ENCODE measurements around the gene PRMT7. TPM values are rescaled to one million over a fixed set of nuclear protein-coding genes. Genes with fewer than 3 reads are reported as not detected.

PRMT7 gene
- total RNA-seq, 2 donors from 2014 or later = 55.2 to 59.4 TPM

DNA sequence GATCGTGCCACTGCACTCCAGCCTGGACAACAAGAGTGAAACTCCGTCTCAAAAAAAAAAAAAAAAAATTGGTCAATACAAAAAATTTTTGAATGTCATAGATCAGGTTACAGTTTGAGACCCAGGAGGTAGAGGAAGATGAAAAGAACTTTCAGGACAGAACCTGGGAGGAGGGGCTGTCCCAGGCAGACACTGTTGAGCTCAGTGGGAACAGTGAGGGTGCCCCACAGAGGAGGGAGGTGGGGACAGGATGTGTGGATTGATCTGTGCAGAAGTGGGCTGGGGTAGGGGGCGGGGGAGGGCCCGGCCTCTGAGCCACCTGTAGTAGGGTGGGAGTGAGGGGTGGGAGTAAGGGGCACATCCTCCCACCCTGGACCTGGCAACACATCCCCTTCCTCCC, 58.3 kb downstream of the PRMT7 start:
- peak overlapping the region; percentile 59 for H3K27ac Mint-ChIP-seq
- DNase-seq (no peak), ATAC-seq (no peak)
- H3K4me3 Mint-ChIP-seq = no peak overlapping the region
- peaks cover 41% of the 10 kb centered on the region for H3K4me1 Mint-ChIP-seq
- peaks cover 19% of the 10 kb centered on the region for H3K27me3 Mint-ChIP-seq
- H3K9me3 ChIP-seq (ENCODE audit: control insufficient read depth, low read length, poor library complexity, severe bottlenecking) = no peaks in the 10 kb centered on the region
- no peaks in the 10 kb centered on the region for H3K36me3 Mint-ChIP-seq (ENCODE audit: low read depth)

DNA sequence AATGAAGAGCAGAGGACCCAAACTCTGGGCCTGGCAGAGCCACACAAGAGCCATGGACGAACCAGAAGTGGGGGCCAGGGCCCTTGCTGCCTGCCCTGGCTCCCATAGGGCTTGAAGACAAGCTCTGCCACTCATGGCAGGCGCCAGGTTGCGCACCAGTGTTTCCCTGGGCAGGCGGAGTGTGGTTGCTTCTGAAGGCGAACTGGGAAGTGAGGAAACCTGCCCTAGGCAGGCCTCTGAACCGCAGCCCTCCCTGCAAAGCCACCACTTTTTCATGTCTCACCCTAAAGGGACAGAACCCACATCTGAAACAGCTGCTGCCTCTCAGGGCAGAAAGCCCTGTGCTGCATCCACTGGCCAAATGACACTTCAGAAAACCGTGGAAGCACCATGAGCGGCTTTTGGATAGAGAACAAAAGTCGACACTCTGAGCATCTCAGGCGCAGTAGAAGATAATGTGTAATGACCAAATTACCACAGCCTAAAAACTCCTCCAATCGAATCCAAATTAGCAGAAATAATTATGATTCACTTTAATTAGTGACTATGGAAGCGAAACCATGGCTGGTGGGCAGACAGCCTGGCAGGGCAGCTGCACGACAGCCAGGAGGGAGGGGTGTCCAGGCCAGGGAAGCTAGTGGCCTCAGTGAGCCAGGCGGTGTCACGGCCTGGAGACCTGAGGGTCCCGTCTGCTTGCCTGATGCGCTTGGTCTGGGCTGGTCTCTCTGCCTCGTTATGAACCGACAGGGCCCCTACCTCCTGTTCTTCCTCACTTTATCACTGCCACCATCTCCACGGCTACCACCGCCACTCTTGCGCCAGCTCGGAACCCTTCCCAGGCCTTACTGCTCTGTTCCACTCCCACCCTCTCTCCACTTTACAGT, 59.1 kb downstream of the PRMT7 start:
- H3K27ac Mint-ChIP-seq = no peak overlapping the region
- H3K4me3 Mint-ChIP-seq = peak overlapping the region; percentile 33
- peaks cover 36% of the 10 kb centered on the region for H3K4me1 Mint-ChIP-seq
- H3K27me3 Mint-ChIP-seq = peaks cover 19% of the 10 kb centered on the region
- peak; percentile 62 for ATAC-seq
- no peaks in the 10 kb centered on the region for H3K9me3 ChIP-seq (ENCODE audit: control insufficient read depth, low read length, poor library complexity, severe bottlenecking)
- H3K36me3 Mint-ChIP-seq (ENCODE audit: low read depth) = no peaks in the 10 kb centered on the region
- DNase-seq = no peak

DNA sequence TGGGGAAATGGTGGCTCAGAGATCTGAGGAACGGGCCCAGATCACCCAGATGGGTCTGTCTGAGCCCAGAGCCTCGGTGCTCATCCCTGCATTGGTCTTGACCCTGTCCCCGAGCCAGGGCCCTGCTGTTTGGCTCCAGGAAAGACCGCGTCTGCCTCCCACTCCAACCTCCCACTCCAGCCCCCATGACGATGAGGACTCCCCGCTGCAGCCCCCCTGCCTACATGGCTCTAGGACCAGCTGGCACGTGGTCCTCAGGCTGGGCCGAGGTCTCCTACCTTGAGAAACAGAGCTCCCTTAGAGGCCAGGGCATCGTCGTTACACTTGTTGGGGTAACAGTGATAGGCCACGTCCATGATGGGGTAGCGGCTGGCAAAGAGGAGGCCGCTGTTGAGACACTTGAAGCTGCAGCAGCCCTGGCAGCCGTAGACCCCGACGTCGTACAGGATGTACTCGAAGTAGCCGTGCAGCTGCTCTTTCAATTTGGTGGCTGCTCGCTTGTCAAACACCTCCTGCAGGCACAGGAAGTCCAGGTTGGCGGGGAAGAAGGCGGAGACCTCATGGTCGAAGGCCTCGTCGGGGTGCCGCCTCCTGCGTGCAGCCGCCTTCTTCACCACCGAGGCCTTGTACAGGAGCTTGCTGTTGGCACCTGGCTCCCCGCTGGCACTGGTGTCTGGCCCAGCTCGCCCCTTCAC, 59.9 kb downstream of the PRMT7 start:
- no peak for DNase-seq
- Mint-ChIP-seq H3K4me3 (no peak overlapping the region), H3K27ac (no peak overlapping the region), H3K36me3 (ENCODE audit: low read depth) (no peaks in the 10 kb centered on the region), H3K4me1 (peaks cover 33% of the 10 kb centered on the region), H3K27me3 (peaks cover 19% of the 10 kb centered on the region)
- no peak for ATAC-seq
- no peaks in the 10 kb centered on the region for H3K9me3 ChIP-seq (ENCODE audit: control insufficient read depth, low read length, poor library complexity, severe bottlenecking)

DNA sequence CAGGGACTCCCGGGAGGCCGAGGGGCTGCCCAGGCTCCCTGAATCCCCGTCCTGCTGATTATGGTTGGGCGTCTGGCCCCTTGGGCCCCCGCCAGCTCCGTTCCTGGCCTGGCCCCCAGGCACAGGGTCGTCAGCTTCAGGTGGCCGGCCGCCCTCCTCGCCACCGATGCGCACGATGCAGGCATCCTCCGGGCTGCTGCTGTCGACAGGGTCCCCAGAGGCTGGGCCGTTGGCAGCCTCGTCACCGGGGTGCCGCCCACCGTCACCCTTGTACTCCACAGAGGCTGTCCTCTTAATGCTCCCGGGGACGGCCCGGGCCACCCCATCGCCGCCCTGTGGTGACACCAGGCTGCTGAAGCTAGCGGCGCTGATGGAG, 60.4 kb downstream of the PRMT7 start:
- H3K4me3 Mint-ChIP-seq = no peak overlapping the region
- no peak overlapping the region for H3K27ac Mint-ChIP-seq

DNA sequence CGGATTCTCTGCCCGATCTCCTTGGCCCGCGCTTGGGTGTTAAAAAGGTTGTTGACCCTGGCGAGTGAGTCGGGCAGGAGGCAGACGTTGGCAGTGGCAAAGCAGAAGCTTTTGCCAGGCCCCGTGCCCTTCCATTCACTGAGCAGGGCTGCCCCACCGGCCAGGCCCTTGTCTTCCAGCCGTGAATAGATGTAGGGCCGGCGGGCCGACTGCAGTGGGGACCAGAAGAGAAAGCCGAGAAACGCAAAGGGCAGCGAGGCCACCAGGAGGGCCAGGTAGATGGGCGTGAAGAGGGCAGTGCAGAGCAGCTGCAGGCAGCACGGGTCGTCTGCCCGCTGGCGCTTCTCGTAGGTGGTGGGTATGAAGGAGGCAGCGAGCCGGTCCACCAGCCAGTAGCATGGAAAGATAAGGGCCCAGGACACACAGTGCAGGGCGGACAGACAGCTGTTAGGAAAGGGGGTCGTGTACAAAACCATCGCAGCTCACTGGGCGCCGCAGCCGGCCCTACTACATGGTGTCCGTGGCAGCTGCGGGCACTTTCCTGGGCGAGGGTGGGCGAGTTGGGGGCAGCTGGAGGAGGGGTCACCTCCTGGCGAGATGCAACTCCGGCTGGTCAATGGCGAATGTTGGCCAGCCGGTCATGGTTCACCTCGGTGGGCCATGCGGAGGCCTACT, 61.0 kb downstream of the PRMT7 start:
- no peak overlapping the region for H3K4me3 Mint-ChIP-seq
- ATAC-seq (no peak), DNase-seq (no peak)
- H3K9me3 ChIP-seq (ENCODE audit: control insufficient read depth, low read length, poor library complexity, severe bottlenecking) = no peaks in the 10 kb centered on the region
- H3K27me3 Mint-ChIP-seq = peaks cover 10% of the 10 kb centered on the region
- no peak overlapping the region for H3K27ac Mint-ChIP-seq
- H3K4me1 Mint-ChIP-seq = peaks cover 33% of the 10 kb centered on the region
- H3K36me3 Mint-ChIP-seq (ENCODE audit: low read depth) = no peaks in the 10 kb centered on the region

More for the DNA sequence above, 60.4 kb downstream of the PRMT7 start:
- DNase-seq (no peak), ATAC-seq (no peak)
- H3K9me3 ChIP-seq (ENCODE audit: control insufficient read depth, low read length, poor library complexity, severe bottlenecking) = no peaks in the 10 kb centered on the region
- Mint-ChIP-seq H3K4me1 (peaks cover 33% of the 10 kb centered on the region), H3K36me3 (ENCODE audit: low read depth) (no peaks in the 10 kb centered on the region), H3K27me3 (peaks cover 14% of the 10 kb centered on the region)

DNA sequence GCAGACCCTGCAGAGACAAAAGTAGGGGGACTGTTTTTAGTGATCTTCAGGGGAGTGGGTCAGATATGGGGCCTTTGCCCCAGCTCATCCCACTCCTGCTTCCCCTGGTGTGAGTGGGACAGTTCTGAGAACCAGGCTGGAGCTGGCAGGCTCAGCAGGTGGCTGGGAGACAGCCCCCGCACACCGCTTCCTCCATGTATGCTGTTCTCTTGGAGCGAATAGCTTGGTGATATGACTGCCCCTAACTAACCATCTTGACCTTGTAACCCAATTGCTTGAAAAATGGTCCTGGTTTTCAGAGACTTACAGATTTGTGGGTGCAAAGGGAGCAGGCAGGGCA, 61.5 kb downstream of the PRMT7 start:
- peaks cover 6% of the 10 kb centered on the region for H3K27me3 Mint-ChIP-seq
- DNase-seq (no peak), ATAC-seq (no peak)
- H3K4me3 Mint-ChIP-seq = no peak overlapping the region
- no peaks in the 10 kb centered on the region for H3K9me3 ChIP-seq (ENCODE audit: control insufficient read depth, low read length, poor library complexity, severe bottlenecking)
- H3K36me3 Mint-ChIP-seq (ENCODE audit: low read depth) = no peaks in the 10 kb centered on the region
- no peak overlapping the region for H3K27ac Mint-ChIP-seq
- H3K4me1 Mint-ChIP-seq = peaks cover 33% of the 10 kb centered on the region

DNA sequence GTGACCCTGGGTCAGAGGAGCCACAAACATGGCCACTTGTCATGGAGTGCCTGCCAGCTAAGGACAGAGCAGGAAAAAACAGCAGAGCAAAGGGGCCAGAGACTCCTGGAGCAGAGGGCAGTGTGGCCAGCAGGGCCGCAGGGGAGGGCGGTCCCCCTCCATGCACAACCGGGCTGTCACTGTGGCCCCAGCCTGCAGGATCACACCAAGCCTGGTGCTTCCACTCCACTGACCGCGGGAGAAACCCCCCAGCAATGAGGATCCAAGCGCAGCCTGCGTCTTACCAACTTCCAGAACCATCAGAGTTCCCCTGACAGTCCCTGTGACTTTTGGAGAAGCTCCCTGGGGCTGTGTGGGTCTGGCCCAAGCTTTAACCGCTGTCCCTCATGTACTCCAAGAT, 62.0 kb downstream of the PRMT7 start:
- H3K4me1 Mint-ChIP-seq = peaks cover 33% of the 10 kb centered on the region
- H3K36me3 Mint-ChIP-seq (ENCODE audit: low read depth) = no peaks in the 10 kb centered on the region
- H3K27me3 Mint-ChIP-seq = peaks cover 2% of the 10 kb centered on the region
- no peak for DNase-seq
- no peak overlapping the region for H3K27ac Mint-ChIP-seq
- no peak for ATAC-seq
- no peaks in the 10 kb centered on the region for H3K9me3 ChIP-seq (ENCODE audit: control insufficient read depth, low read length, poor library complexity, severe bottlenecking)
- H3K4me3 Mint-ChIP-seq = no peak overlapping the region

DNA sequence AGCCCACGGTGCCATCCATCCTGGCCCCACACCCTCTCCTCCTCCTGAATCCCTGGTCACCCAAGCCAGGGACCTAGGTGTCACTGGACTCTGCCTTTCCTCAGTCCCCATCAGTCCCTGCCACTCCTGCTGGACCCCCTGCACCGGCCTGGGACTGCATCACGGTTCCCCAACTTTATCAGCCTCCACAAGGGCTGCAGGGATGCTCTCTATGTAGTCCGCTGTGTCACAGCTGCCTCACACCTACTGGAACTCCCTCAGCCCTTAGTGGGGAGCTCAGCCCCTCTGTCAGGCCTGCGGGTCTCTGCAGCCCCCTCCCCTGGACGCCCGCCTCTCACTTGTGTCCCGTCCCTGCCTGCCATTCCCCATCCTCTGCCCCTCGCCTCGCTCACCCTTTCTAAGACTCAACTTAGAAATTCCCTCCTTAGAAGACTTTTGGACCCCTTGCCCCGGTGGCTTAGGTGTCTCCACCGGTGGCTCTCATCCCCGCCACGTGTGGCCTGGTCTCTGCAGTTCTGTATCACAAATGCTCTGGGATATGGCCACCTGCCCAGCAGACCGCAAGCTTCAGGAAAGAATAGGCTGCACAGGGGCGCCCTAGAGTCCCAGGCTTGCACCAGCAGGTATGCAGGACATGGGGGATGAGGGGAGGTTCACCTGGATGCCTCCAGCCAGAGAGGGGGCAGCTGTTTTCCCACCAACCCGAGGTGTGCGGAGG, 62.9 kb downstream of the PRMT7 start:
- no peaks in the 10 kb centered on the region for H3K9me3 ChIP-seq (ENCODE audit: control insufficient read depth, low read length, poor library complexity, severe bottlenecking)
- Mint-ChIP-seq H3K4me3 (no peak overlapping the region), H3K36me3 (ENCODE audit: low read depth) (no peaks in the 10 kb centered on the region), H3K27ac (peak overlapping the region; percentile 75), H3K27me3 (no peaks in the 10 kb centered on the region), H3K4me1 (peaks cover 24% of the 10 kb centered on the region)
- peak in 1 of 3 donors; percentile 9 for DNase-seq
- no peak for ATAC-seq

DNA sequence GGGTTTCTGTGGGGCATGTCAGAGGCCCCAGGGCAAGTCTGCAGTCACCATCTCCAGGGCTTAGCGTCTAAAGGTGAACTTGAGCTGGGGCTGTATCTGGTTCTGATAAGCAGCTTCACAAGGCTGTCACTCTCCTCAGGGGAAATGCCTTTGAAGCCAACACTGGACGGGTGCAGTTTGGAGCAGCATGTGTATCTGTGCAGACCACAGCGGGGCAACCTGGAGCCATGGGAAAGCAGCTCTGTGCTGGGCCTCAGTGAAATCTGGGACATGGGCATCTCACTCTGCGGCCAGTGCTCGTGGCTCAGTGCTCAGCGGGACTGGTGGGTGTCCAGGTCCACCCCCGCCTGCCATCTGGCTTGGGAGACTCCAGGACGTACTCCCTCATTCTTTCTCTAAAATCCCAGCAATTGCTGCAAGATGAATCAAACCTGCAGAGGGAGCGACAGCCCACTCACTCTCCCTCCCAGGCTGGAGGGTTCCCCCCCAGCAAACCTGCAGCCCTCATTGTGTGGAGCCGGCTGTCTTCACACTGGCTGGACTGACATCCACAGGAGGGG, 63.5 kb downstream of the PRMT7 start:
- Mint-ChIP-seq H3K27ac (peak overlapping the region; percentile 75), H3K27me3 (no peaks in the 10 kb centered on the region), H3K36me3 (ENCODE audit: low read depth) (no peaks in the 10 kb centered on the region), H3K4me3 (no peak overlapping the region), H3K4me1 (peaks cover 17% of the 10 kb centered on the region)
- no peak for ATAC-seq
- DNase-seq = no peak
- H3K9me3 ChIP-seq (ENCODE audit: control insufficient read depth, low read length, poor library complexity, severe bottlenecking) = no peaks in the 10 kb centered on the region

DNA sequence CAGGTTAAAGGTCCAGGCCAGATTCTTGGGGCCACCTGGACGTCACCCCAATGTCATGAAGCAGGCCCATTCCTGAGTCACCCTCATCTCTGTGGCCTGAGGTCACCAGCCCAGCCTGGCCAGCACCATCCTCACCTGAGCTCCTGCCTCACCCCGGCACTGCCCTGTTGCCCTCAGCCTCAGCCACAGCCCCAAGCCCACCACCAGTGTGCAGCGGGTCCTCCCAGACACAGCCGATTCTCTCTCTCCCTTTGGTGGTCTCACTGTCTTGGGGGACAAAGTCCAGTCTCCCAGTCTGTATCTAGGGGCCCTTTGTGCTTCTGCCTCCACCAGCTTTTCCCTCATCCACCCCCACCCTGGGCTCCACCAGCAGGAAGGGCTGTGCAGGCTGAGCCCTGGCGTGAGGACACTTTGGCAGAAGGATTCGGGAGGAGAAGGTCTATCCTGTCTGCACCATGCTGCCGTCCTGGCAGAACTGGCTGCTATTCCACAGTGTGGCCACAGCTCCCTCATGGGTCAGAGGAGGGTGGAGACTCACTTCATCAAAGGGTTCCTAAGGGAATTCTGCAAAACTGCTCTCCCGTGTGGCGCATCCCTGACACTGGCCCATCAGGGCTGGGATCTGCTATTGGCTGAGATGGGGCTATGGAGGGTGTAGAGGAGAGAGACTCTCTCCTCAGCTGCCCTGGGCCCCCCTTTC, 64.3 kb downstream of the PRMT7 start:
- H3K27me3 Mint-ChIP-seq = no peaks in the 10 kb centered on the region
- no peak overlapping the region for H3K4me3 Mint-ChIP-seq
- peaks cover 13% of the 10 kb centered on the region for H3K4me1 Mint-ChIP-seq
- ATAC-seq (no peak), DNase-seq (no peak)
- no peaks in the 10 kb centered on the region for H3K9me3 ChIP-seq (ENCODE audit: control insufficient read depth, low read length, poor library complexity, severe bottlenecking)
- H3K27ac Mint-ChIP-seq = no peak overlapping the region
- H3K36me3 Mint-ChIP-seq (ENCODE audit: low read depth) = no peaks in the 10 kb centered on the region

DNA sequence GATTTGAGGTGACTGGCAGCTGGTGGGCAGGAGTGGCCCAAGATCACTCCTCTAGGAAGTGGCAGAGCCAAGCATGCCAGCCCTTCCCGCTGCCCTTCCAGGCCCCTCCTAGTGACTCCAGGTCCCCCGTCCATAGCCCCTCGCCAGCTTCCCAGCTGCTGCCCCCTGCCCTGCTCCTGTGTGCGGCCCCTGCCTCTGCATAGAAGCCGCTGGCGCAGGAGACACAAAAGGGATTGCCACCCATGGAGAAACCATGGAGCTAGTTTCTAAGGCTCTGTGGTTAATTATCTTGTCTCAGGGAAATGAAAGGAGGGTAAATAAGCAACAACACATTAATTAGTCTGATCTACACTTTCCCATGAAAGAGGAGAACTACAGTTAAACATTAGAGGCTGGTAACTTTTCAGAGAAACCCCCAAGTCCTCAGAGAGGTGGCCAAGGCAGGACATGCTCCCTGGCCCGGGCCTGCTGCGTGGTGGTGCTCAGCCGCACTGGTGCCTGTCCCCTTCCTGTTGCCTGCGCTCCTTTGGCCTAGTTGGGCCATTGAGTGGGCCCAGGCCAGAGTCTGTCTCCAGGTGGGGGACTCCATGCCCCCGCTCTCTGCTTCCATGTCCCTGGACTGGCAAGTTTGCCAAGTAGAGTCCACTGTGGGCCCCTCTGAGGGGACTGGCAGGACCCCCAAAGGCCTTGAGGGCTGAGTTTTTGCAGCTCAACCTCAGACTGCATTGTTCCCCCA, 65.2 kb downstream of the PRMT7 start:
- Mint-ChIP-seq H3K27me3 (no peaks in the 10 kb centered on the region), H3K4me3 (no peak overlapping the region), H3K4me1 (peaks cover 10% of the 10 kb centered on the region), H3K27ac (no peak overlapping the region), H3K36me3 (ENCODE audit: low read depth) (no peaks in the 10 kb centered on the region)
- no peaks in the 10 kb centered on the region for H3K9me3 ChIP-seq (ENCODE audit: control insufficient read depth, low read length, poor library complexity, severe bottlenecking)
- ATAC-seq (no peak), DNase-seq (no peak)

DNA sequence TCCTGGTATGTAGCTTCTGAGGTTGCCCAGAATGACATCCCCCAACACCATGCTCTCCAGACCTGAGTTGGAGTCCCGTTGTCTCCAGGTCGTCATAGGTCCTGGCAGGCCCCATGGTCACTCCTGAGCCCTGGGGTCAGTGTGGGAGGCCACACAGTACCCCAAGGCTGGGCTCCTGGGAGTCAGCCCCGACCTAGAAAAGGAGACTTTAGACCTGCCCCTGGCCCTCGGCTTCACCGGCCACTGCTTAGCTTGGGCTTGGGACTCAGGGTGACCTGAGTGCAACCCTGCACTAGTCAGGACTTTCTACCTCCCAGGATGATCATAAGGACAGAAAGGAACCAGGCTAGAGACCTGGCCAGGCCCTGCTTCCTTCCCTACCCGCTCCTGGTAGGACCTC, 65.8 kb downstream of the PRMT7 start:
- no peak overlapping the region for H3K4me3 Mint-ChIP-seq
- H3K27ac Mint-ChIP-seq = no peak overlapping the region
- H3K4me1 Mint-ChIP-seq = peaks cover 10% of the 10 kb centered on the region
- ATAC-seq (no peak), DNase-seq (no peak)
- no peaks in the 10 kb centered on the region for H3K36me3 Mint-ChIP-seq (ENCODE audit: low read depth)
- no peaks in the 10 kb centered on the region for H3K9me3 ChIP-seq (ENCODE audit: control insufficient read depth, low read length, poor library complexity, severe bottlenecking)
- no peaks in the 10 kb centered on the region for H3K27me3 Mint-ChIP-seq
